ENCODE data around the gene EIF2B4.

- TF ChIP-seq CTCF (IDR thresholded peaks at IDR 0.05) (no peak), POLR2A (IDR thresholded peaks at IDR 0.05) (no peak)
Measured at GRCh38 chr2:27381577-27382181, 11.5 kb upstream of the EIF2B4 start.

All from tibial nerve (tissue), 3 donors.